K562 (cell line): ENCODE results near the gene CNPY2. TPM values are rescaled to one million over a fixed set of nuclear protein-coding genes. Genes with fewer than 3 reads are reported as not detected.

ENCODE experiments used
- CEBPG ChIP-seq, 3 experiments: fragments of 200-800 bp in 1 of 3; sonication (Bioruptor generic) in 1 of 3; sonication (generic) in 1 of 3; formaldehyde crosslinking in 1 of 3; IDR thresholded peaks in 2 of 3; conservative IDR thresholded peaks in 1 of 3; 2 replicates each; pipeline versions ENCODE4 v1.6.1 to v1.8.0; 2016 to 2022; ENCODE audit warnings: missing compliant biosample characterization in 2 of 3, missing genetic modification characterization in 2 of 3, mild to moderate bottlenecking in 1 of 3, missing genetic modification reagents in 1 of 3
- CHD2 ChIP-seq: IDR thresholded peaks from 2 replicates; pipeline ENCODE4 v1.6.1; 2011; ENCODE audit warnings: low read depth, low read length
- MBD2 ChIP-seq: sonication (generic); IDR thresholded peaks from 2 replicates; pipeline ENCODE4 v1.6.1; 2016; ENCODE audit warnings: low read depth, borderline replicate concordance
- NEUROD1 ChIP-seq: fragments of 150-350 bp; IDR thresholded peaks from 2 replicates; pipeline ENCODE4 v1.6.1; 2014; ENCODE audit warnings: borderline replicate concordance, low read length, low read depth; ENCODE audit not compliant: partially characterized antibody
- NFYB ChIP-seq: IDR thresholded peaks from 2 replicates; pipeline ENCODE4 v1.6.1; 2011; ENCODE audit warnings: mild to moderate bottlenecking, moderate library complexity; ENCODE audit not compliant: insufficient read length; ENCODE audit errors: extremely low read depth
- POU5F1 ChIP-seq: fragments of 150-350 bp; IDR thresholded peaks from 2 replicates; pipeline ENCODE4 v1.6.1; 2014; ENCODE audit warnings: borderline replicate concordance, low read length, low read depth, mild to moderate bottlenecking; ENCODE audit not compliant: partially characterized antibody
- RCOR1 ChIP-seq, 2 experiments: IDR thresholded peaks; 2 replicates each; pipeline ENCODE4 v1.6.1; 2012; ENCODE audit warnings: low read depth in 2 of 2, low read length in 2 of 2, borderline replicate concordance in 1 of 2, improper control_type of control experiment in 1 of 2
- SMARCA4 ChIP-seq: fragments of 450-650 bp; IDR thresholded peaks from 2 replicates; pipeline ENCODE4 v1.6.1; 2016
- TCF7L2 ChIP-seq: fragments of 150-350 bp; IDR thresholded peaks from 2 replicates; pipeline ENCODE4 v1.6.1; 2016; ENCODE audit warnings: low read depth, mild to moderate bottlenecking, low read length, moderate library complexity
- ZBED1 ChIP-seq: IDR thresholded peaks from 2 replicates; pipeline ENCODE4 v1.6.1; 2014
- ZNF217 ChIP-seq: sonication (generic); formaldehyde crosslinking; IDR thresholded peaks from 2 replicates; pipeline ENCODE4 v1.8.0; 2022; ENCODE audit warnings: mild to moderate bottlenecking, missing genetic modification reagents
- ZNF24 ChIP-seq: fragments of 450-650 bp; IDR thresholded peaks from 2 replicates; pipeline ENCODE4 v1.6.1; 2016
- ZNF695 ChIP-seq: fragments of 450-650 bp; formaldehyde crosslinking; IDR thresholded peaks from 2 replicates; pipeline ENCODE4 v1.4.0; 2020; ENCODE audit warnings: mild to moderate bottlenecking, moderate library complexity
- polyA plus RNA-seq, 8 experiments: library from polyadenylated mRNA; depleted of rRNA in 4 of 8; stranded (reverse) in 5 of 8; unstranded in 3 of 8; fragments of >200 nt; fragmentation: Nextera tagmentation in 2 of 8; fragmentation: Illumina TruSeq in 1 of 8; extraction: Ambion mirVana in 2 of 8; extraction: Trizol in 1 of 8; gene quantifications; 2 replicates each; pipeline versions ENCODE4 v1.2.1 to v1.2.3, GENCODE V29; 2011 to 2014; ENCODE audit warnings: inconsistent platforms in 1 of 8, missing spikeins in 1 of 8
- total RNA-seq, 7 experiments: library from RNA; depleted of rRNA in 6 of 7; stranded (reverse); fragments of >200 nt in 6 of 7; fragmentation: Illumina TruSeq in 2 of 7; extraction: Trizol in 2 of 7; gene quantifications; 2 replicates each; pipeline versions ENCODE4 v1.2.1 to v1.2.3, GENCODE V29; 2011 to 2021; ENCODE audit warnings: low replicate concordance in 1 of 7
- TF ChIP-seq, protein P1 (sequence below), 2 experiments: fragments of 450-650 bp; conservative IDR thresholded peaks; 2 replicates each; pipeline ENCODE4 v1.6.1; 2017; ENCODE audit warnings: mild to moderate bottlenecking in 2 of 2, moderate library complexity in 2 of 2
- TF ChIP-seq, protein P2 (sequence below), 2 experiments: IDR thresholded peaks; 2 replicates each; pipeline ENCODE4 v1.6.1; 2011; ENCODE audit warnings: borderline replicate concordance in 1 of 2, control low read depth in 1 of 2, low read depth in 1 of 2, low read length in 1 of 2, mild to moderate bottlenecking in 1 of 2, mixed read lengths in 1 of 2, moderate library complexity in 1 of 2; ENCODE audit not compliant: insufficient read depth in 1 of 2, insufficient read length in 1 of 2, poor library complexity in 1 of 2, severe bottlenecking in 1 of 2; ENCODE audit errors: extremely low read depth in 1 of 2
- TF ChIP-seq, protein P3 (sequence below): fragments of 250-450 bp; sonication (Bioruptor Pico); IDR thresholded peaks from 2 replicates; pipeline ENCODE4 v1.4.0; 2020

The CNPY2 gene
- total and polyA plus RNA-seq, 9 of the 15 experiments (the other 6 are each of a cell fraction or from before 2014, with no cell fraction given): 33.8 to 190 (median 138) TPM

DNA sequence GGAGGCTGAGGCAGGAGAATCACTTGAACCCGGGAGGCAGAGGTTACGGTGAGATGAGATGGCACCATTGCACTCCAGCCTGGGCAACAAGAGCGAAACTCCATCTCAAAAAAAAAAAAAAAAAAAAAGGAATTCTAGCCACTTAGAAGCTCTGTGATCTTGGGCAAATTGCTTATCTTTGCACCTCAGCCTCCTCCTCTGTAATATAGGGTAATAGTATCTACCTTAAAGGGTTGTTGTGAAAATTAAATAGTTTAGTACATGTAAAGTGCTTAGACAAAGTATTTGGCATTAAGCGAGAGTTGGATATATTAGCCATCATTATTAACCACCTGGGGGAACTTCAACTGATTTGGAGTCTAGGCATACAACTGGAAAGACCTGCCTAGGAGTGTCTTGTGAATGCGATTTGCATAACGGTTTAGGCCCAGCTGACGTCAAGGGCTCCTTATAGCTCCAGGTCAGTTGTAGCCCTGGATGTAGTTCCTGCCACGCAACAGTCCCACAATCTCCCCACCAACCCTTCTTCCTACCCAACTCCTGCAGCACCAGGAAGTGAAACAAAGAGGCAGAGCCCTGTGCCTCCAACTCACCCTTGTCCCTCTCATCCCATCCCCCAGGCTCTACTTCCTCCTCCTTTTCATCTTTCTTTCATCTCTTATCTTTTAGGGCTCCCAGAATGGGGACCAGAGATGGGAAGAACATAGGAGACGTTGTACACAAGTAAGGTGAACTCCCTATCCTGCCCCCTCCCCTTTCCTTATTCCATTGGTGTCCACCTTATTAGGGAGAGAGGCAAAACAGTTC lies 20.8 kb upstream of the CNPY2 start (continued):
- TF ChIP-seq NEUROD1: peak; percentile 48
- TF ChIP-seq, protein P1, sequence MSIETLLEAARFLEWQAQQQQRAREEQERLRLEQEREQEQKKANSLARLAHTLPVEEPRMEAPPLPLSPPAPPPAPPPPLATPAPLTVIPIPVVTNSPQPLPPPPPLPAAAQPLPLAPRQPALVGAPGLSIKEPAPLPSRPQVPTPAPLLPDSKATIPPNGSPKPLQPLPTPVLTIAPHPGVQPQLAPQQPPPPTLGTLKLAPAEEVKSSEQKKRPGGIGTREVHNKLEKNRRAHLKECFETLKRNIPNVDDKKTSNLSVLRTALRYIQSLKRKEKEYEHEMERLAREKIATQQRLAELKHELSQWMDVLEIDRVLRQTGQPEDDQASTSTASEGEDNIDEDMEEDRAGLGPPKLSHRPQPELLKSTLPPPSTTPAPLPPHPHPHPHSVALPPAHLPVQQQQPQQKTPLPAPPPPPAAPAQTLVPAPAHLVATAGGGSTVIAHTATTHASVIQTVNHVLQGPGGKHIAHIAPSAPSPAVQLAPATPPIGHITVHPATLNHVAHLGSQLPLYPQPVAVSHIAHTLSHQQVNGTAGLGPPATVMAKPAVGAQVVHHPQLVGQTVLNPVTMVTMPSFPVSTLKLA (conservative IDR thresholded peaks at IDR 0.05): peak in 1 of 2 experiments; percentile 58; a peak in 2 of 4 replicates
- no peak for TF ChIP-seq CHD2
- TF ChIP-seq RCOR1 (IDR thresholded peaks at IDR 0.05; ENCODE audit: borderline replicate concordance in 1 of 2, low read depth in 2 of 2, low read length in 2 of 2): peak in 1 of 2 experiments; percentile 68; a peak in 2 of 4 replicates
- TF ChIP-seq ZNF217 (CRISPR knock-in tag): no peak
- no peak for TF ChIP-seq SMARCA4
- TF ChIP-seq, protein P2, sequence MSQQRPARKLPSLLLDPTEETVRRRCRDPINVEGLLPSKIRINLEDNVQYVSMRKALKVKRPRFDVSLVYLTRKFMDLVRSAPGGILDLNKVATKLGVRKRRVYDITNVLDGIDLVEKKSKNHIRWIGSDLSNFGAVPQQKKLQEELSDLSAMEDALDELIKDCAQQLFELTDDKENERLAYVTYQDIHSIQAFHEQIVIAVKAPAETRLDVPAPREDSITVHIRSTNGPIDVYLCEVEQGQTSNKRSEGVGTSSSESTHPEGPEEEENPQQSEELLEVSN (IDR thresholded peaks at IDR 0.05; ENCODE audit: borderline replicate concordance in 1 of 2, extremely low read depth in 1 of 2, insufficient read depth in 1 of 2, insufficient read length in 1 of 2, low read depth in 1 of 2, low read length in 1 of 2, poor library complexity in 1 of 2, severe bottlenecking in 1 of 2): peak in 1 of 2 experiments; percentile 26
- peak; percentile 66; the same call in 1 of the 2 replicates for TF ChIP-seq MBD2
- no peak for TF ChIP-seq ZNF695 (CRISPR knock-in tag)
- TF ChIP-seq ZBED1: no peak
- peak; percentile 9 for TF ChIP-seq NFYB
- no peak for TF ChIP-seq ZNF24
- TF ChIP-seq TCF7L2: no peak
- peak; percentile 93 for TF ChIP-seq CEBPG (CRISPR knock-in tag; IDR thresholded peaks at IDR 0.05)
- no peak; a peak in 1 of 4 replicates for TF ChIP-seq CEBPG (tag; conservative IDR thresholded peaks at IDR 0.05 in 1 of 2, IDR thresholded peaks at IDR 0.05 in 1 of 2)
- TF ChIP-seq, protein P3, sequence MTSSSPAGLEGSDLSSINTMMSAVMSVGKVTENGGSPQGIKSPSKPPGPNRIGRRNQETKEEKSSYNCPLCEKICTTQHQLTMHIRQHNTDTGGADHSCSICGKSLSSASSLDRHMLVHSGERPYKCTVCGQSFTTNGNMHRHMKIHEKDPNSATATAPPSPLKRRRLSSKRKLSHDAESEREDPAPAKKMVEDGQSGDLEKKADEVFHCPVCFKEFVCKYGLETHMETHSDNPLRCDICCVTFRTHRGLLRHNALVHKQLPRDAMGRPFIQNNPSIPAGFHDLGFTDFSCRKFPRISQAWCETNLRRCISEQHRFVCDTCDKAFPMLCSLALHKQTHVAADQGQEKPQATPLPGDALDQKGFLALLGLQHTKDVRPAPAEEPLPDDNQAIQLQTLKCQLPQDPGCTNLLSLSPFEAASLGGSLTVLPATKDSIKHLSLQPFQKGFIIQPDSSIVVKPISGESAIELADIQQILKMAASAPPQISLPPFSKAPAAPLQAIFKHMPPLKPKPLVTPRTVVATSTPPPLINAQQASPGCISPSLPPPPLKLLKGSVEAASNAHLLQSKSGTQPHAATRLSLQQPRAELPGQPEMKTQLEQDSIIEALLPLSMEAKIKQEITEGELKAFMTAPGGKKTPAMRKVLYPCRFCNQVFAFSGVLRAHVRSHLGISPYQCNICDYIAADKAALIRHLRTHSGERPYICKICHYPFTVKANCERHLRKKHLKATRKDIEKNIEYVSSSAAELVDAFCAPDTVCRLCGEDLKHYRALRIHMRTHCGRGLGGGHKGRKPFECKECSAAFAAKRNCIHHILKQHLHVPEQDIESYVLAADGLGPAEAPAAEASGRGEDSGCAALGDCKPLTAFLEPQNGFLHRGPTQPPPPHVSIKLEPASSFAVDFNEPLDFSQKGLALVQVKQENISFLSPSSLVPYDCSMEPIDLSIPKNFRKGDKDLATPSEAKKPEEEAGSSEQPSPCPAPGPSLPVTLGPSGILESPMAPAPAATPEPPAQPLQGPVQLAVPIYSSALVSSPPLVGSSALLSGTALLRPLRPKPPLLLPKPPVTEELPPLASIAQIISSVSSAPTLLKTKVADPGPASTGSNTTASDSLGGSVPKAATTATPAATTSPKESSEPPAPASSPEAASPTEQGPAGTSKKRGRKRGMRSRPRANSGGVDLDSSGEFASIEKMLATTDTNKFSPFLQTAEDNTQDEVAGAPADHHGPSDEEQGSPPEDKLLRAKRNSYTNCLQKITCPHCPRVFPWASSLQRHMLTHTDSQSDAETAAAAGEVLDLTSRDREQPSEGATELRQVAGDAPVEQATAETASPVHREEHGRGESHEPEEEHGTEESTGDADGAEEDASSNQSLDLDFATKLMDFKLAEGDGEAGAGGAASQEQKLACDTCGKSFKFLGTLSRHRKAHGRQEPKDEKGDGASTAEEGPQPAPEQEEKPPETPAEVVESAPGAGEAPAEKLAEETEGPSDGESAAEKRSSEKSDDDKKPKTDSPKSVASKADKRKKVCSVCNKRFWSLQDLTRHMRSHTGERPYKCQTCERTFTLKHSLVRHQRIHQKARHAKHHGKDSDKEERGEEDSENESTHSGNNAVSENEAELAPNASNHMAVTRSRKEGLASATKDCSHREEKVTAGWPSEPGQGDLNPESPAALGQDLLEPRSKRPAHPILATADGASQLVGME (CRISPR knock-in tag): peak; percentile 76; the same call in 1 of the 2 replicates
- TF ChIP-seq POU5F1: no peak
